K562 (cell line): ENCODE results near the gene MAP1LC3B. TPM values are rescaled to one million over a fixed set of nuclear protein-coding genes. Genes with fewer than 3 reads are reported as not detected.

ENCODE experiments used
- BHLHE40 ChIP-seq: IDR thresholded peaks from 2 replicates; pipeline ENCODE4 v1.6.1; 2011; ENCODE audit warnings: low read length, improper control_type of control experiment
- CBX8 ChIP-seq: fragments of 200-600 bp; sonication (generic); IDR thresholded peaks from 2 replicates; pipeline ENCODE4 v1.6.1; 2012; ENCODE audit warnings: borderline replicate concordance, mixed run types, low read depth, mild to moderate bottlenecking, moderate library complexity, mixed read lengths, low read length, control low read depth, inconsistent platforms; ENCODE audit not compliant: poor library complexity, severe bottlenecking; ENCODE audit errors: extremely low read depth
- HDAC1 ChIP-seq, 2 experiments: fragments of 450-650 bp; IDR thresholded peaks; 2 replicates each; pipeline ENCODE4 v1.6.1; 2016 to 2017; ENCODE audit warnings: inconsistent platforms in 1 of 2, mild to moderate bottlenecking in 1 of 2, moderate library complexity in 1 of 2
- LCOR ChIP-seq: sonication (generic); formaldehyde crosslinking; IDR thresholded peaks from 2 replicates; pipeline ENCODE4 v1.8.0; 2022; ENCODE audit warnings: mild to moderate bottlenecking, missing genetic modification reagents
- SIN3A ChIP-seq, 2 experiments: fragments of 150-350 bp in 1 of 2; IDR thresholded peaks; 2 replicates each; pipeline ENCODE4 v1.6.1; 2011 to 2016; ENCODE audit warnings: borderline replicate concordance in 2 of 2, low read depth in 2 of 2, low read length in 2 of 2, mild to moderate bottlenecking in 2 of 2, moderate library complexity in 2 of 2; ENCODE audit not compliant: control insufficient read depth in 1 of 2
- SPI1 ChIP-seq: IDR thresholded peaks from 2 replicates; pipeline ENCODE4 v1.6.1; 2011; ENCODE audit warnings: low read depth, low read length, control low read depth, borderline replicate concordance
- TAF15 ChIP-seq: fragments of 200-400 bp; formaldehyde crosslinking; IDR thresholded peaks from 2 replicates; pipeline ENCODE4 v1.6.1; 2017; ENCODE audit warnings: mild to moderate bottlenecking, low read depth, low read length, moderate library complexity
- polyA plus RNA-seq, 8 experiments: library from polyadenylated mRNA; depleted of rRNA in 4 of 8; stranded (reverse) in 5 of 8; unstranded in 3 of 8; fragments of >200 nt; fragmentation: Nextera tagmentation in 2 of 8; fragmentation: Illumina TruSeq in 1 of 8; extraction: Ambion mirVana in 2 of 8; extraction: Trizol in 1 of 8; gene quantifications; 2 replicates each; pipeline versions ENCODE4 v1.2.1 to v1.2.3, GENCODE V29; 2011 to 2014; ENCODE audit warnings: inconsistent platforms in 1 of 8, missing spikeins in 1 of 8
- total RNA-seq, 7 experiments: library from RNA; depleted of rRNA in 6 of 7; stranded (reverse); fragments of >200 nt in 6 of 7; fragmentation: Illumina TruSeq in 2 of 7; extraction: Trizol in 2 of 7; gene quantifications; 2 replicates each; pipeline versions ENCODE4 v1.2.1 to v1.2.3, GENCODE V29; 2011 to 2021; ENCODE audit warnings: low replicate concordance in 1 of 7
- TF ChIP-seq, protein P1 (sequence below), 2 experiments: IDR thresholded peaks; 2 replicates each; pipeline ENCODE4 v1.6.1; 2011; ENCODE audit warnings: borderline replicate concordance in 1 of 2, control low read depth in 1 of 2, low read depth in 1 of 2, low read length in 1 of 2, mild to moderate bottlenecking in 1 of 2, mixed read lengths in 1 of 2, moderate library complexity in 1 of 2; ENCODE audit not compliant: insufficient read depth in 1 of 2, insufficient read length in 1 of 2, poor library complexity in 1 of 2, severe bottlenecking in 1 of 2; ENCODE audit errors: extremely low read depth in 1 of 2
- TF ChIP-seq, protein P2 (sequence below), 2 experiments: fragments of 450-650 bp; formaldehyde crosslinking in 1 of 2; IDR thresholded peaks; 2 replicates each; pipeline versions ENCODE4 v1.4.0 to v1.6.1; 2014 to 2020; ENCODE audit warnings: mild to moderate bottlenecking in 2 of 2, borderline replicate concordance in 1 of 2, low read depth in 1 of 2
- TF ChIP-seq, protein P3 (sequence below): fragments of 250-450 bp; sonication (Bioruptor Pico); IDR thresholded peaks from 2 replicates; pipeline ENCODE4 v1.8.0; 2022; ENCODE audit warnings: inconsistent platforms
- TF ChIP-seq, protein P4 (sequence below): IDR thresholded peaks from 2 replicates; pipeline ENCODE4 v1.6.1; 2012; ENCODE audit warnings: low read depth, low read length, improper control_type of control experiment, borderline replicate concordance

Gene MAP1LC3B
- total and polyA plus RNA-seq, 9 of the 15 experiments (the other 6 are each of a cell fraction or from before 2014, with no cell fraction given): 16.0 to 81.5 (median 36.7) TPM

DNA sequence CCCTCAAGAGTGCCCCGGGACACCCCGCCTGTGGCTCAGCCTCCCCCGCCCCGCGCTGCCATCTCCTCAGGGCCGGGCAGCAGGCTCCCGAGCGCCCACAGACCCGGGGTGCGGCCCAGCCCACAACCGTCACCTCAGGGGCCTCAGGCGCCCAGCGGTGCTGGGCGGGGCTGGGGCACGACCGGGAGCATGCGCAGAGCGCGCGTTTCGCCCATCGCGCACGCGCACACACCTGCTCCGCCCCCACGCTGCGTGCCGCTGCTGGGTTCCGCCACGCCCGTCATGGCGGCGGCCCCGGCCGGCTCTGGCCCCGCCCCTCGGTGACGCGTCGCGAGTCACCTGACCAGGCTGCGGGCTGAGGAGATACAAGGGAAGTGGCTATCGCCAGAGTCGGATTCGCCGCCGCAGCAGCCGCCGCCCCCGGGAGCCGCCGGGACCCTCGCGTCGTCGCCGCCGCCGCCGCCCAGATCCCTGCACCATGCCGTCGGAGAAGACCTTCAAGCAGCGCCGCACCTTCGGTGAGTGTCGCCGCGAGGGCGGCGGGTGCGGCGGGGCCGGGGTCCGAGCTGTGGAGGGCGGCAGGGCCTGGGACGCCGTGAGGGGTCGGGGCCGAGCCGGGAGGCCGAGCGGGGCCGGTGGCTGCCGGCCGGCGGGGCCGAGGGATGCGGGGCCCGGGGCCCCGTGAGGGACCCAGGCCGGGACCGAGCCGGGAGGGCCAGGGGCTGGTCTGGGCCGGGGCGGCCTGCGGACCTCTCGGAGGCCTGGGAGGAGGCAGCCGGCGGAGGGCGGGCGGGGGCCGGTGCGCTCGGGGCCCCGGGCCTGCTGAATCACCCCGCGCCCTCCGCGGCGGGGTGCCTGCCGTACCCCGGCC, at the start of gene MAP1LC3B (continued):
- TF ChIP-seq, protein P1, sequence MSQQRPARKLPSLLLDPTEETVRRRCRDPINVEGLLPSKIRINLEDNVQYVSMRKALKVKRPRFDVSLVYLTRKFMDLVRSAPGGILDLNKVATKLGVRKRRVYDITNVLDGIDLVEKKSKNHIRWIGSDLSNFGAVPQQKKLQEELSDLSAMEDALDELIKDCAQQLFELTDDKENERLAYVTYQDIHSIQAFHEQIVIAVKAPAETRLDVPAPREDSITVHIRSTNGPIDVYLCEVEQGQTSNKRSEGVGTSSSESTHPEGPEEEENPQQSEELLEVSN (IDR thresholded peaks at IDR 0.05; ENCODE audit: borderline replicate concordance in 1 of 2, extremely low read depth in 1 of 2, insufficient read depth in 1 of 2, insufficient read length in 1 of 2, low read depth in 1 of 2, low read length in 1 of 2, poor library complexity in 1 of 2, severe bottlenecking in 1 of 2): no peak
- TF ChIP-seq, protein P2, sequence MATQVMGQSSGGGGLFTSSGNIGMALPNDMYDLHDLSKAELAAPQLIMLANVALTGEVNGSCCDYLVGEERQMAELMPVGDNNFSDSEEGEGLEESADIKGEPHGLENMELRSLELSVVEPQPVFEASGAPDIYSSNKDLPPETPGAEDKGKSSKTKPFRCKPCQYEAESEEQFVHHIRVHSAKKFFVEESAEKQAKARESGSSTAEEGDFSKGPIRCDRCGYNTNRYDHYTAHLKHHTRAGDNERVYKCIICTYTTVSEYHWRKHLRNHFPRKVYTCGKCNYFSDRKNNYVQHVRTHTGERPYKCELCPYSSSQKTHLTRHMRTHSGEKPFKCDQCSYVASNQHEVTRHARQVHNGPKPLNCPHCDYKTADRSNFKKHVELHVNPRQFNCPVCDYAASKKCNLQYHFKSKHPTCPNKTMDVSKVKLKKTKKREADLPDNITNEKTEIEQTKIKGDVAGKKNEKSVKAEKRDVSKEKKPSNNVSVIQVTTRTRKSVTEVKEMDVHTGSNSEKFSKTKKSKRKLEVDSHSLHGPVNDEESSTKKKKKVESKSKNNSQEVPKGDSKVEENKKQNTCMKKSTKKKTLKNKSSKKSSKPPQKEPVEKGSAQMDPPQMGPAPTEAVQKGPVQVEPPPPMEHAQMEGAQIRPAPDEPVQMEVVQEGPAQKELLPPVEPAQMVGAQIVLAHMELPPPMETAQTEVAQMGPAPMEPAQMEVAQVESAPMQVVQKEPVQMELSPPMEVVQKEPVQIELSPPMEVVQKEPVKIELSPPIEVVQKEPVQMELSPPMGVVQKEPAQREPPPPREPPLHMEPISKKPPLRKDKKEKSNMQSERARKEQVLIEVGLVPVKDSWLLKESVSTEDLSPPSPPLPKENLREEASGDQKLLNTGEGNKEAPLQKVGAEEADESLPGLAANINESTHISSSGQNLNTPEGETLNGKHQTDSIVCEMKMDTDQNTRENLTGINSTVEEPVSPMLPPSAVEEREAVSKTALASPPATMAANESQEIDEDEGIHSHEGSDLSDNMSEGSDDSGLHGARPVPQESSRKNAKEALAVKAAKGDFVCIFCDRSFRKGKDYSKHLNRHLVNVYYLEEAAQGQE (IDR thresholded peaks at IDR 0.05; ENCODE audit: borderline replicate concordance): peak; percentile 69
- TF ChIP-seq, protein P2 (CRISPR knock-in tag; IDR thresholded peaks at IDR 0.05; ENCODE audit: low read depth): no peak
- peak in 1 of 2 experiments; percentile 43; a peak in 1 of 4 replicates for TF ChIP-seq HDAC1 (IDR thresholded peaks at IDR 0.05)
- TF ChIP-seq SPI1: peak; percentile 64; the same call in 1 of the 2 replicates
- TF ChIP-seq SIN3A (IDR thresholded peaks at IDR 0.05; ENCODE audit: borderline replicate concordance in 2 of 2, control insufficient read depth in 1 of 2, low read depth in 2 of 2, low read length in 2 of 2): peak; percentile 65 to 88; a peak in 2 of 4 replicates
- no peak for TF ChIP-seq LCOR
- no peak for TF ChIP-seq TAF15
- TF ChIP-seq, protein P3, sequence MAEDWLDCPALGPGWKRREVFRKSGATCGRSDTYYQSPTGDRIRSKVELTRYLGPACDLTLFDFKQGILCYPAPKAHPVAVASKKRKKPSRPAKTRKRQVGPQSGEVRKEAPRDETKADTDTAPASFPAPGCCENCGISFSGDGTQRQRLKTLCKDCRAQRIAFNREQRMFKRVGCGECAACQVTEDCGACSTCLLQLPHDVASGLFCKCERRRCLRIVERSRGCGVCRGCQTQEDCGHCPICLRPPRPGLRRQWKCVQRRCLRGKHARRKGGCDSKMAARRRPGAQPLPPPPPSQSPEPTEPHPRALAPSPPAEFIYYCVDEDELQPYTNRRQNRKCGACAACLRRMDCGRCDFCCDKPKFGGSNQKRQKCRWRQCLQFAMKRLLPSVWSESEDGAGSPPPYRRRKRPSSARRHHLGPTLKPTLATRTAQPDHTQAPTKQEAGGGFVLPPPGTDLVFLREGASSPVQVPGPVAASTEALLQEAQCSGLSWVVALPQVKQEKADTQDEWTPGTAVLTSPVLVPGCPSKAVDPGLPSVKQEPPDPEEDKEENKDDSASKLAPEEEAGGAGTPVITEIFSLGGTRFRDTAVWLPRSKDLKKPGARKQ (CRISPR knock-in tag): no peak
- no peak for TF ChIP-seq CBX8
- peak; percentile 97 for TF ChIP-seq BHLHE40
- TF ChIP-seq, protein P4, sequence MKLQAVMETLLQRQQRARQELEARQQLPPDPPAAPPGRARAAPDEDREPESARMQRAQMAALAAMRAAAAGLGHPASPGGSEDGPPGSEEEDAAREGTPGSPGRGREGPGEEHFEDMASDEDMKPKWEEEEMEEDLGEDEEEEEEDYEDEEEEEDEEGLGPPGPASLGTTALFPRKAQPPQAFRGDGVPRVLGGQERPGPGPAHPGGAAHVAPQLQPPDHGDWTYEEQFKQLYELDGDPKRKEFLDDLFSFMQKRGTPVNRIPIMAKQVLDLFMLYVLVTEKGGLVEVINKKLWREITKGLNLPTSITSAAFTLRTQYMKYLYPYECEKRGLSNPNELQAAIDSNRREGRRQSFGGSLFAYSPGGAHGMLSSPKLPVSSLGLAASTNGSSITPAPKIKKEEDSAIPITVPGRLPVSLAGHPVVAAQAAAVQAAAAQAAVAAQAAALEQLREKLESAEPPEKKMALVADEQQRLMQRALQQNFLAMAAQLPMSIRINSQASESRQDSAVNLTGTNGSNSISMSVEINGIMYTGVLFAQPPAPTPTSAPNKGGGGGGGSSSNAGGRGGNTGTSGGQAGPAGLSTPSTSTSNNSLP: 0 out of 2 replicates have a peak, but pooled peaks have one; percentile 19
